SU-DHL-6 (cell line): Measurements from ENCODE around the gene DNAJB8.

ENCODE experiments used
- H2AFZ ChIP-seq: fragments of 200-600 bp; sonication (generic); 2 replicates; pipeline ENCODE4 v1.6.1; 2014; ENCODE audit warnings: low read depth, mild to moderate bottlenecking, moderate library complexity, mixed read lengths, antibody characterized with exemption, low read length; ENCODE audit not compliant: severe bottlenecking
- H3F3A ChIP-seq: fragments of 200-600 bp; shearing (Covaris generic); 2 replicates; pipeline ENCODE4 v1.6.0; 2016; ENCODE audit warnings: antibody characterized with exemption, mild to moderate bottlenecking; ENCODE audit not compliant: insufficient read depth
- H3K27ac ChIP-seq: fragments of 200-600 bp; sonication (generic); 2 replicates; pipeline ENCODE4 v1.5.1; 2016; ENCODE audit warnings: low read depth, mild to moderate bottlenecking, low read length, moderate library complexity, mixed read lengths
- H3K27me3 ChIP-seq: fragments of 200-600 bp; sonication (generic), shearing (Covaris generic); 2 replicates; pipeline ENCODE4 v1.6.0; 2014; ENCODE audit warnings: mild to moderate bottlenecking, low read length
- H3K36me3 ChIP-seq: fragments of 200-600 bp; sonication (generic); 2 replicates; pipeline ENCODE4 v1.6.1; 2014; ENCODE audit warnings: mild to moderate bottlenecking, low read length, mixed read lengths
- H3K4me2 ChIP-seq: fragments of 300-600, 200-600 bp; shearing (Covaris generic), sonication (generic); 2 replicates; pipeline ENCODE4 v1.6.0; 2014; ENCODE audit warnings: low read length, low read depth, mild to moderate bottlenecking; ENCODE audit not compliant: poor library complexity, severe bottlenecking
- H3K4me3 ChIP-seq: fragments of 200-600 bp; sonication (generic); 2 replicates; pipeline ENCODE4 v1.5.1; 2014; ENCODE audit warnings: antibody characterized with exemption, low read length, mild to moderate bottlenecking, mixed read lengths; ENCODE audit not compliant: insufficient read depth, poor library complexity, severe bottlenecking
- H3K79me2 ChIP-seq: fragments of 200-600 bp; sonication (generic); 2 replicates; pipeline ENCODE4 v1.6.1; 2014; ENCODE audit warnings: mild to moderate bottlenecking, low read length, moderate library complexity; ENCODE audit not compliant: insufficient read depth
- H3K9ac ChIP-seq: fragments of 200-600 bp; sonication (generic); 2 replicates; pipeline ENCODE4 v1.7.0; 2014; ENCODE audit warnings: mild to moderate bottlenecking, low read length
- H3K9me2 ChIP-seq: fragments of 200-600 bp; sonication (generic); replicated peaks from 2 replicates; pipeline ENCODE4 v1.6.1; 2014; ENCODE audit warnings: low read length; ENCODE audit not compliant: insufficient read depth
- H3K9me3 ChIP-seq: fragments of 200-600 bp; sonication (generic); 2 replicates; pipeline ENCODE4 v1.6.1; 2014; ENCODE audit warnings: low read length, mixed read lengths; ENCODE audit not compliant: insufficient read depth
- H4K20me1 ChIP-seq: fragments of 200-600 bp; sonication (generic); 2 replicates; pipeline ENCODE4 v1.6.1; 2014; ENCODE audit warnings: low read depth, mild to moderate bottlenecking, antibody characterized with exemption, low read length, moderate library complexity, mixed read lengths
- EZH2phosphoT487 ChIP-seq: fragments of 200-600 bp; sonication (generic), shearing (Covaris generic); conservative IDR thresholded peaks from 2 replicates; pipeline ENCODE4 v1.6.1; 2018; ENCODE audit warnings: mild to moderate bottlenecking, antibody characterized with exemption, low read length, moderate library complexity, mixed read lengths
- TF ChIP-seq, protein P1 (sequence below): fragments of 200-600 bp; sonication (generic); IDR thresholded peaks from one replicate; pipeline ENCODE4 v1.5.1; 2017; ENCODE audit warnings: antibody characterized with exemption, mild to moderate bottlenecking, low read length, moderate library complexity; ENCODE audit not compliant: insufficient read depth, poor library complexity, severe bottlenecking

DNAJB8 gene

DNA sequence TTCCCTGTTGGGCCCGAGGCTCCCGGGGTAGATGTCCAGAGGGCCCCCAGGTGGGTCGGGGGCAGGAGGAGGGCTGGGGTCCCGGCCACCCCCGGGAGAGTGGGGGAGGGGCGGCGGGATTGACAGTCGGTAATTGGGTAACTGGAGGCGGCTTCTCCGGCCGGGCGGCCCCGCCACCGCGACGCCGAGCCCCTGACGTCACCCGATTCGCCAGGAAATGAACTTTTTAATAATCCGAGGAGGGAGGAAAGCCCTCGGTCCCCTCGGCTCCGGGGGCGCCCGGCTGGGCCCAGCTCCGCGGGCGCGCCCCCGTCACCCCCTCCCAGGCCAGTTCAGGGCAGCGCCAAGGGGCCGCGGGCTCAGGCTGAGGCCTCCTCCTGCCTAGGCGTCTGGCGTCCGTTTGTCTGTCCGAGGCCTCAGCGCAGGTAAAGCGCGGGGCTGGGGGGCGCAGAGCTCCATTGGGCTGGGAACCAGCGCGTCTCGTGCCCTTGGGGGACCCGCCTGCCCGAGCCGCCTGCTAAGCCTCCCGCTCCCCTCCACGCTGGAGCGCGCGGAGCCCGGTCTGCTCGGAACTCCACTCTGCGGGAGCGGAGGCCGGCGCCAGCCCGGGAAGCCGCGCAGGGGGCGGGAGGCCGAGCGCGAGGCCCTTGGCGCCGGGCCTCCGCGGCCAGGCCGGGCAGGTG, 22.4 kb upstream of the DNAJB8 start:
- TF ChIP-seq, protein P1, sequence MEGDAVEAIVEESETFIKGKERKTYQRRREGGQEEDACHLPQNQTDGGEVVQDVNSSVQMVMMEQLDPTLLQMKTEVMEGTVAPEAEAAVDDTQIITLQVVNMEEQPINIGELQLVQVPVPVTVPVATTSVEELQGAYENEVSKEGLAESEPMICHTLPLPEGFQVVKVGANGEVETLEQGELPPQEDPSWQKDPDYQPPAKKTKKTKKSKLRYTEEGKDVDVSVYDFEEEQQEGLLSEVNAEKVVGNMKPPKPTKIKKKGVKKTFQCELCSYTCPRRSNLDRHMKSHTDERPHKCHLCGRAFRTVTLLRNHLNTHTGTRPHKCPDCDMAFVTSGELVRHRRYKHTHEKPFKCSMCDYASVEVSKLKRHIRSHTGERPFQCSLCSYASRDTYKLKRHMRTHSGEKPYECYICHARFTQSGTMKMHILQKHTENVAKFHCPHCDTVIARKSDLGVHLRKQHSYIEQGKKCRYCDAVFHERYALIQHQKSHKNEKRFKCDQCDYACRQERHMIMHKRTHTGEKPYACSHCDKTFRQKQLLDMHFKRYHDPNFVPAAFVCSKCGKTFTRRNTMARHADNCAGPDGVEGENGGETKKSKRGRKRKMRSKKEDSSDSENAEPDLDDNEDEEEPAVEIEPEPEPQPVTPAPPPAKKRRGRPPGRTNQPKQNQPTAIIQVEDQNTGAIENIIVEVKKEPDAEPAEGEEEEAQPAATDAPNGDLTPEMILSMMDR, result no peak
- TF ChIP-seq EZH2phosphoT487, result no peak
- Histone ChIP-seq H3K4me2 (no peak overlapping the region), H3K27ac (no peak overlapping the region), H4K20me1 (no peaks in the 10 kb centered on the region), H3K4me3 (no peak overlapping the region), H3K36me3 (no peaks in the 10 kb centered on the region), H2AFZ (no peak overlapping the region), H3K79me2 (no peaks in the 10 kb centered on the region), H3K9me2 (no peaks in the 10 kb centered on the region), H3K27me3 (no peaks in the 10 kb centered on the region), H3F3A (no peaks in the 10 kb centered on the region), H3K9me3 (no peaks in the 10 kb centered on the region), H3K9ac (no peak overlapping the region)

DNA sequence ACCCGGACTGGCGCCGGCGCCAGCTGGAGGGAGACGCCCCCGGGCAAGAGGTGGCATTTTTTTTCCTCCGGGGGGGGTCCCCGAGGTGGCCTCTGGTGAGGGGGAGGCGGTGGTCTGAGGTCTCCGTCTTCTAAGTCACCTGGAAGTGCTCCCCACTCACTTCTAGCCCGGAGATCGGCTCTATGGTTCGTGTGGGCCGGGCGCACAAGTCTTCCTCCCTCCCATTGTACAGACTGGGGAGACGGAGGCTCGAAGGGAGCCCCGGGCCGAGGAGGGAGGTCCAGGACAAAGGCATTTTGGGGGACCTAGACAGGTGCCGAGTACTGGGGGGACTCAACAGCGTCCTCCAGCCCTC, 21.9 kb upstream of the DNAJB8 start:
- Histone ChIP-seq H3K4me2 (no peak overlapping the region), H3F3A (no peaks in the 10 kb centered on the region), H3K9me2 (no peaks in the 10 kb centered on the region), H3K27me3 (no peaks in the 10 kb centered on the region), H3K36me3 (no peaks in the 10 kb centered on the region), H4K20me1 (no peaks in the 10 kb centered on the region), H3K9ac (no peak overlapping the region), H3K4me3 (no peak overlapping the region), H3K79me2 (no peaks in the 10 kb centered on the region), H2AFZ (no peak overlapping the region), H3K9me3 (no peaks in the 10 kb centered on the region), H3K27ac (no peak overlapping the region)
- TF ChIP-seq, protein P1, result no peak
- TF ChIP-seq EZH2phosphoT487, result no peak

DNA sequence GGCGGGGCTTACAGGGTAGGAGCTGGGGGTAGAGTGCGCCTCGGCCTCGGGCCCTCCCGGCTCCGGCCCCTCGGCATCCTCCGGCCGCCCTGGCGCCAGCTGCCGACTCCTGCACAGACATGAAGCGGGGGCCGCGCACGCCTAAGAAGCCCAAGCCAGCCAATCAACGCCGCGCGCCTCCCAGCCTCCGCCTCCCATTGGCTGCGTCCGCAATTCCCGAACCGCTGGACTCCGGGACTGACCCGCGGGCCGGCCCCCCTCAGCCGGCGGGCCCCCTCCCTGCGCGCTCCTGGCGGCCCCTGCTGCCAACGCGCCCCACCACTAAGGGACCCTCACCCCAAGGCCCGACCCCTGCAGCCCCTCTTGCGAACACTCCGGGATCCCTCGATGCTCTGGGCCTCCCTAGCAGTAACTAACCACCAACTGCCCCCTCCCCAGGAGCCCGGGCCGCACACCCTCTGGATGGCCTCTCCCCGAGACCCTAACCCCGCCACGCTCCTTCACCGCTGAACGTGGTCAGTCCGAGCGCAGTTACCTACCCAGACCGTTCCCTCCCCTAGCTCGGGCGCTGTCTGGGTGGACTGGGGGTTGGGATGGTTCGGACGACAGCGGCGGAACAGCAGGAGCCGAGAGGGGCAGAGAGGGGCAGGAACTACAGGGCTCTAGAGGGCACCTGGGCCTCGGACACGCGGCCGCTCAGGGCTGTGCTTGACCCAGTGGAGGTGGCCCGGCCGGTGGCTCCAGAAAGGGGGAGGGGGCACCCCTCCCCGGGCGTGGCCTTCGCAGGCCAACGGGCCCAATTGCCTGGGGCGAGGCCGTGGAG, 21.3 kb upstream of the DNAJB8 start:
- H3K9ac ChIP-seq, result no peak overlapping the region
- TF ChIP-seq EZH2phosphoT487, result no peak
- TF ChIP-seq, protein P1, result no peak

More for the DNA sequence above, 21.3 kb upstream of the DNAJB8 start:
- no peaks in the 10 kb centered on the region for H3K9me3 ChIP-seq
- H3K36me3 ChIP-seq, result no peaks in the 10 kb centered on the region
- no peak overlapping the region for H2AFZ ChIP-seq
- no peaks in the 10 kb centered on the region for H3K79me2 ChIP-seq
- no peak overlapping the region for H3K4me2 ChIP-seq
- H3K27ac ChIP-seq, result no peak overlapping the region
- no peak overlapping the region for H3K4me3 ChIP-seq
- H4K20me1 ChIP-seq, result no peaks in the 10 kb centered on the region
- no peaks in the 10 kb centered on the region for H3K9me2 ChIP-seq
- no peaks in the 10 kb centered on the region for H3K27me3 ChIP-seq
- H3F3A ChIP-seq, result no peaks in the 10 kb centered on the region
